Measurements from ENCODE around the gene GSTM1. TPM values are rescaled to one million over a fixed set of nuclear protein-coding genes. Genes with fewer than 3 reads are reported as not detected.

GSTM1 gene
- polyA plus RNA-seq = 10 to 100 TPM in 2 of 3 donors, not detected in 1; 35.4 to 94.6 TPM

GRCh38 chr1:109687641-109688499 lies at the start of gene GSTM1:
GSTM1 (plus strand) TSS chr1:109687817; CDS start chr1:109687874, 57 bp downstream.
- 0 to 3% methylated on average over 24 to 46 of the region's 46 CpGs; no CpG with 5 or more reads in 1 of the 3 donors for WGBS, 3 donors
- no peak within 1 kb of the TSS for H3K27ac ChIP-seq (ENCODE audit: low read depth, low read length)

- H3K27ac ChIP-seq (ENCODE audit: low read depth, low read length) = no peak overlapping the region
- WGBS, 3 donors = 72 to 88% (median 84%) methylated on average over 9 of the region's 9 CpGs
These were observed 48.4 kb upstream of the GSTM1 start for GRCh38 chr1:109639063-109639840.

GRCh38 chr1:109639841-109640184 lies 47.8 kb upstream of the GSTM1 start:
- WGBS, 3 donors = 47 to 58% (median 50%) methylated on average over 6 of the region's 6 CpGs
- no peak overlapping the region for H3K27ac ChIP-seq (ENCODE audit: low read depth, low read length)

DNA sequence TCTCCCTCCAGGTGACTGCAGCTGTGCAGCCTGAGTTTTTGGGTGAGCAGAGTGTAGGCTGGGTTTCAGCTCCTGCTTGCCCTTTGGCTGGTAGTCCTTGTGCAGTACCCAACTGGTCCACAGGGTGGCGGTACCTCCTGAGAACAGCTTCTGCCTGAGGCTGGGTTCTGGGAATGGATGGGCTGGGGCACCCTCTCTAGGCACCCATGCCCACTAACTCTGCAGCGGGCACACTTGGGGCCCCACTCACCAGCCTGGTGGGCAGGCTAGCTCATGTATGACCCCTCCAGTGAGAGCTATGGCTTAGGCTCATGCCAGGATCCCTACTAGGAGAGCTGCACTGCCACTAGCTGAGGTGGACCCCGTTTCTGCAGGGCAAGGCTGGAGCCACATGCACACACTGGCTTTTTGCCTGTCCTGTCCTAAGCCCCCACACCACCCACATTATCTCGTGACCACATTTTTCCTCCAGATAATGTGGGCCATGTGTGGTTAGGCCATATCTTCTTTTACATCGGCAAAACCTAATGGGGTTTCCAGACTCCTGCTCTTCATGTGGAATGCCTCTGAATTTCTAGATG lies 47.2 kb upstream of the GSTM1 start:
- 26 to 50% (median 28%) methylated on average over 5 of the region's 5 CpGs for WGBS, 3 donors

GRCh38 chr1:109641078-109641740 lies 46.4 kb upstream of the GSTM1 start:
- WGBS, 3 donors = 72 to 88% (median 81%) methylated on average over 2 of the region's 2 CpGs
- no peak overlapping the region for H3K27ac ChIP-seq (ENCODE audit: low read depth, low read length)

More for the DNA sequence above, 47.2 kb upstream of the GSTM1 start:
- H3K27ac ChIP-seq (ENCODE audit: low read depth, low read length) = no peak overlapping the region

- WGBS, 3 donors = 58 to 88% (median 66%) methylated on average over 2 of the region's 2 CpGs
- no peak overlapping the region for H3K27ac ChIP-seq (ENCODE audit: low read depth, low read length)
These were observed 45.8 kb upstream of the GSTM1 start for GRCh38 chr1:109641861-109642260.

DNA sequence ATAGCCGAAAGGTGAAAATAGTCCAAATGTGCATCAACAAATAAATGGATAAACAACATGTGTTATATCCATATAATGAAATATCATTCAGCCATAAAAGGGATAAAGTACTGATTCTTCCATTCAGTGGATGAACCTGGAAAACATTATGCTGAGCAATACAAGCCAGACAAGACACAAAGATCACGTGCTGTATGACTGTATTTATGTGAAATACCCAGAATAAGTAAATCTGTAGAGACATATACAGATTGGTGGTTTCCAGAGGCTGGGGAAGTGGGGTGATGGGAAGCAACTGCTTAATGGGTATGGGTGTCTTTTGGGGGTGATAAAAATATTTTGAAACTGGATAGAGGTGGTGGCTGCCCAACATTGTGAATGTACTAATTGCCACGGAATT lies 45.0 kb upstream of the GSTM1 start:
- H3K27ac ChIP-seq (ENCODE audit: low read depth, low read length) = no peak overlapping the region
- 65 to 68% (median 66%) methylated on average over 3 of the region's 3 CpGs for WGBS, 3 donors

- H3K27ac ChIP-seq (ENCODE audit: low read depth, low read length) = no peak overlapping the region
- WGBS, 3 donors = 35 to 38% (median 38%) methylated on average over 32 of the region's 32 CpGs
These were observed 44.0 kb upstream of the GSTM1 start for GRCh38 chr1:109643385-109644230.

DNA sequence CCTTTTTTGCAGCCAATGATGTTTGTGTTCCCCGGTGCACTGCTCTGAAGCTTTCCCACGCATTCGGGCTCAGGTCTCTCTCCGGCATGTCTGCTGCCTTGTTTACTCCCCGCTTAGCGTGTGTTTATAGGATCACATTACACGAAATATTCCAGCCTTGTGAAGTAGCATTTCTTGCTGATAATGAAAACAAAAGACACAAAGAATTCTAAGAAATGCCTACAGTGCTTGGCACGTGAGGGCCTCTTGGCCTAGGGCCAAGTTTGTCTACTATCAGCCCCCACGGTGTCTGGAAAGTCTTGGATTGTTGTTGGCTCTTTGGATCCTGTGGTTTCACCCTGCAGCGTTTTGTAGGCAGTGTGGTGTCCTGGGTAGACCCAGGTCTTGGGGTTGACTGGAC lies 42.9 kb upstream of the GSTM1 start:
- H3K27ac ChIP-seq (ENCODE audit: low read depth, low read length) = no peak overlapping the region
- 25 to 62% methylated on average over 10 of the region's 10 CpGs; no CpG with 5 or more reads in 1 of the 3 donors for WGBS, 3 donors

DNA sequence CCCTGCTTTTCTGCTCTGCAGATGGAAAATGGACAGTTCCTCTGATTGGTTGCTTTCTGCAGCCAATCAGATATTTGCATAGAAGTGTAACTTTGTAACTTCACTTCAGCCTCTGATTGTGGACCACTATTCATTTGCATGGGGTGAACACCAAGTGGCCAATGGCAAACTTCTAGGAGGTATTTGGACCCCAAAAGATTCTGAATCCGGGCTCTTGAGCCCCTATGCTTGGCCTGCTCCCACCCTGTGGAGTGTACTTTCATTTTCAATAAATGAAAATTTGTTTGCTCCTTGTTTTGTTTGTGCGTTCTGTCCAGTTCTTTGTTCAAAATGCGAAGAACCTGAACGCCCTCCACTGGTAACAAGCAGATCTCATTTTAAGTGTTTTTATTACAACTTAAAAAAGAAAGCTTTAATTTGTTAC lies 38.1 kb upstream of the GSTM1 start:
- H3K27ac ChIP-seq (ENCODE audit: low read depth, low read length) = no peak overlapping the region
- 35 to 54% (median 42%) methylated on average over 4 of the region's 4 CpGs for WGBS, 3 donors

DNA sequence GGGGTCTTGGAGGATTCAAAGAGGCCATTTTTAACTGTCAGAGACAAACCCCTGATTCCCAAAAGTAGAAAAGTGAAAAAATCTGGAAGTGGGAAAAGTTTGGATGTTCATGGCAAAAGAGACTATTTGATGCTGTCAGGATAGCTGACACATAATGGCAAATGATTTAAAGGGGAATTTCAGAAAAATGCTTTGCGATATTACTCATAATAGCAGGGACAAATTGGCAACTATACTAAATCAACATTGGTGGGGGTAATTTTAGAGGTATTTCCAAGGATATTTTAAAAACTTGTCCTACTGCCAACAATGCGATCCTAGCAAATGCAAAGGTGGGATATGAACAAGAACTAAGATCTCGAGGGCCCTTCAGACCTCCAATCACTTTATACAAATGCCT lies 37.0 kb upstream of the GSTM1 start:
- 82 to 90% (median 88%) methylated on average over 3 of the region's 3 CpGs for WGBS, 3 donors
- no peak overlapping the region for H3K27ac ChIP-seq (ENCODE audit: low read depth, low read length)

- no peak overlapping the region for H3K27ac ChIP-seq (ENCODE audit: low read depth, low read length)
- WGBS, 3 donors = 41 to 84% (median 82%) methylated on average over 2 of the region's 2 CpGs
These were observed 35.2 kb upstream of the GSTM1 start for GRCh38 chr1:109652402-109652801.

DNA sequence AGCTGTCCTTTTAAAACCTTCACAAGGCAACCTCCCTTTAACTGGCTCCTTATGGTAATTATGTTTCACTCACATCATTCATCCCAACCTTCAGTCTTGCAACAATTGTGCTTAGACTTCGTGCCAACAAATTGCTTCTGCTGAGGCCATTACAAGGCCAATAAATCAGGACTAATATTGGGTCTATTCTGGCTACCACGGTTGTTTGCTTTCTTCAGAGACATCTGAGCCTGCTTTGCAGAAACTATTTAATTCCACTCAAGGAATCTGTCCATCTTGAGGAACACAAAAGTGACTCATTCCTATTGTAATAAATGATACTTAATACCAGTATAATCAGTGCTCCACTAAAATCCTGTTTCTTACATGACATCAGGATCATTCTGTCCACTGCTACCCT lies 34.3 kb upstream of the GSTM1 start:
- WGBS, 3 donors = 50 to 81% (median 76%) methylated on average over 2 of the region's 2 CpGs
- no peak overlapping the region for H3K27ac ChIP-seq (ENCODE audit: low read depth, low read length)

GRCh38 chr1:109654519-109654918 lies 33.1 kb upstream of the GSTM1 start:
- 91 to 93% (median 91%) methylated on average over 12 of the region's 12 CpGs for WGBS, 3 donors
- no peak overlapping the region for H3K27ac ChIP-seq (ENCODE audit: low read depth, low read length)

DNA sequence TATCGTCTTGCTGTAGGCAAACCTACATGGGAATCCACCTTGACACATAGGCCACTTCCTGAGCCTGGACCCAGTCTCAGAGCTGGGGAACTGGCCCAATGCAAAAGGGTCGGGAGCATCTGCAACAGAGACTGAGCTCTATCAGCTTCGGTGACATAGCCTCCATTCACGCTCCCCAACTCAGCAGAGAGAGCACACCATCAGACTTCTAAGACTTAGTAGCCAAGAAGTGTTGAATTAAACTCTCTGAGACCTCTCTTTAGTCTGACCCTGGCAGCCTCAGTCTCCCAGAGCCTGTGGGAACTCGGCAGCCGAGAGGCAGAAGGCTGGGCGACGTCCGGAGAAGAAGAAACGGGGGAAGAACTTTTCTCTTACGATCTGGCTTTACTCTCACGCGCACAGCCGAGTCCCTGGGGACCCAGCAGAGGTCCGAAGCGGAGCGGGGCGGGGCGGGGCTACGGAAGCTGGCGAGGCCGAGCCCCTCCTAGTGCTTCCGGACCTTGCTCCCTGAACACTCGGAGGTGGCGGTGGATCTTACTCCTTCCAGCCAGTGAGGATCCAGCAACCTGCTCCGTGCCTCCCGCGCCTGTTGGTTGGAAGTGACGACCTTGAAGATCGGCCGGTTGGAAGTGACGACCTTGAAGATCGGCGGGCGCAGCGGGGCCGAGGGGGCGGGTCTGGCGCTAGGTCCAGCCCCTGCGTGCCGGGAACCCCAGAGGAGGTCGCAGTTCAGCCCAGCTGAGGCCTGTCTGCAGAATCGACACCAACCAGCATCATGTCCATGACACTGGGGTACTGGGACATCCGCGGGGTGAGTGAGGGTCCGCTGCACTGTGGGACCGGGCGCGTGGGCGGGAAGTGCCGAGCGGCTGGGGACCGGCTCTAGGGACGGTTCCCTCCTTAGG lies 31.8 kb upstream of the GSTM1 start, which contains the start of gene GSTM4:
Gene GSTM4 (plus strand): TSS at position 485 of the 905 bp plus-strand sequence. CDS start 291 bp downstream, at position 776.
- peak within 1 kb of the TSS; percentile 64 for H3K27ac ChIP-seq (ENCODE audit: low read depth, low read length)
- WGBS, 3 donors = 1 to 2% (median 1%) methylated on average over 54 of the region's 54 CpGs

DNA sequence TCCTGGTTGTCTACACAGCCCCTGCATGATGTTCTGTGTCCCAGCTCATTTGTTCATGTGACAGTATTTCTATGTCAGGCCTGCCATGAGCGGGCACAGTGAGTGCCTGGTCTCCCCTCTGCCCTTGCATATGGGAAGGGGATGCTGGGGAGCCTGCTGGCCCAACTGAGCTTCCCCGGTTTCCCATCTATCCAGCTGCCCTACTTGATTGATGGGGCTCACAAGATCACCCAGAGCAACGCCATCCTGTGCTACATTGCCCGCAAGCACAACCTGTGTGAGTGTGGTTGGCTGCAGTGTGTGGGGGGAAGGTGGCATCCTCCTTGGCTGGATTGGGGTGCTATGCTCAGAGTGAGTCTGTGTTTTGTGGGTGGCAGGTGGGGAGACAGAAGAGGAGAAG lies 30.2 kb upstream of the GSTM1 start:
- WGBS, 3 donors = 89 to 95% (median 92%) methylated on average over 4 of the region's 4 CpGs
- no peak overlapping the region for H3K27ac ChIP-seq (ENCODE audit: low read depth, low read length)

- WGBS, 3 donors = 79 to 88% (median 80%) methylated on average over 7 of the region's 7 CpGs
- H3K27ac ChIP-seq (ENCODE audit: low read depth, low read length) = no peak overlapping the region
These were observed 29.6 kb upstream of the GSTM1 start for GRCh38 chr1:109657970-109658369.
